Measurements from ENCODE around the gene ABCC3.

- TF ChIP-seq CTCF (conservative IDR thresholded peaks at IDR 0.05 in 1 of 2, IDR thresholded peaks at IDR 0.05 in 1 of 2; ENCODE audit: low read depth in 1 of 2, low read length in 2 of 2) (no peak), EZH2 (IDR thresholded peaks at IDR 0.05; ENCODE audit: low read length, missing control alignments) (no peak)
Observed at GRCh38 chr17:50609380-50610074, 25.2 kb upstream of the ABCC3 start.
